Activated CD4-positive, alpha-beta T cell treated with anti-CD3 and anti-CD28 coated beads for 36 hours (primary cell): ENCODE results near the gene RPL26. TPM values are rescaled to one million over a fixed set of nuclear protein-coding genes. Genes with fewer than 3 reads are reported as not detected.

Experiments used
- ATAC-seq: fragments of 200-7000 bp; cut with Tn5 transposase; one replicate; pipeline ENCODE4 v1.10.0; 2021; ENCODE audit warnings: mild to moderate bottlenecking, moderate library complexity
- CTCF ChIA-PET: fragments of 350-600 bp; sonication (Branson Sonifier 250); formaldehyde crosslinking; loops from one replicate; lab custom pipeline; 2021; ENCODE audit warnings: antibody characterized with exemption; lab: Charles Lee
- POLR2A ChIA-PET: fragments of 350-600 bp; sonication (Branson Sonifier 250); formaldehyde crosslinking; loops from one replicate; lab custom pipeline; 2021; ENCODE audit warnings: antibody characterized with exemption, inconsistent platforms; lab: Charles Lee
- DNase-seq: peaks from one replicate; pipeline ENCODE4 v3.0.0-alpha.2; 2020
- H3K27ac Mint-ChIP-seq: one replicate; pipeline ENCODE4 v1.8.0; 2021; ENCODE audit warnings: mixed read lengths
- H3K27me3 Mint-ChIP-seq: one replicate; pipeline ENCODE4 v1.8.0; 2021; ENCODE audit warnings: mixed read lengths
- H3K36me3 Mint-ChIP-seq: one replicate; pipeline ENCODE4 v1.8.0; 2021; ENCODE audit warnings: low read depth, mixed read lengths
- H3K4me1 Mint-ChIP-seq: one replicate; pipeline ENCODE4 v1.8.0; 2021; ENCODE audit warnings: mixed read lengths
- H3K4me3 Mint-ChIP-seq: one replicate; pipeline ENCODE4 v1.8.0; 2021; ENCODE audit warnings: mild to moderate bottlenecking, moderate library complexity, mixed read lengths
- H3K9me3 Mint-ChIP-seq: one replicate; pipeline ENCODE4 v1.8.0; 2021; ENCODE audit warnings: low read depth, mixed read lengths
- intact Hi-C, 2 experiments: fragments of 100-400 bp; cut with DNase I in 1 of 2; cut with micrococcal nuclease in 1 of 2; formaldehyde crosslinking; loops; one replicate each; pipeline versions ENCODE4 v1.14.2 to v1.15.1; 2022 to 2024; cut with DNase I, micrococcal nuclease
- total RNA-seq, 2 experiments: library from RNA; stranded (reverse); gene quantifications; one replicate each; pipeline ENCODE4 v1.2.3, GENCODE V29; 2021

The RPL26 gene
- 1,000 to 10,000 TPM; 3,064 to 3,721 TPM for total RNA-seq

DNA sequence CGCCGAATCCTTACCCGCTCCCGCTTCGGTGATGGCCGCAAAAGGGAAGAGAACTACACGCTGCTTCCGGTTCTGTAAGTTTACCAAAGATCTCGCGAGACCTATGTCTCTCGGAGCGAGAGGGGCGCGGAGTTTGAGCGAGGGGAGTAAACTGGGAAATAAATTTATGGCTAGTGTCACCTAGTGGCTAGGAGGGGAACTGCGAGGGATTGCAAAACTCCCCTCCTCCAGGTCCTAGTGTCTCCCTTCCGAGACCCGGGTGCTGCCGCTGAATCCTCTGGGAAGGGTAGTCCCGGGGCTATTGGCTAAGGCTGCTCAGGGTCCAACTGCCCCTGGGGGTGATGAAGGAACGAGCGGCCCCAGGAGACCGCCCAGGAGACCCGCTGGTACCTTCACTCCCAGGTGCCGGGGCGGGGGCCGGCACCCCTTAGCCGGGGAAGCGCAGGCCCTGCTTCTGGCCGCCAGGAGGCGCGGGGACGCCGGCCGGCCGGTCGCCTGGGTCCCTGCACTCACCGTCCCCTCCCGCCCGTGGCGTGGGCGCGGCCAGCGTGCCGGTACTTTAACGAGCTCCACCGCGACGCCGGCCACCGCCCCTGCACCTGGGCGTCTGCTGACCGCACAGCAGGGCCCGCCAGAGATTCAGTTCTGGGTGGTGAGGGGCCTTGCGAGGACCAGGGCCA is at the start of gene RPL26:
TSS of gene RPL26 (minus strand) at position 51 of the 680 bp plus-strand sequence. CDS start 883 bp downstream, outside the sequence.
- POLR2A ChIA-PET: interaction anchor here (0.6 to 0.9 kb wide), 5 partner anchors 27 to 696 kb away, joined by 3 to 9 read pairs (median 3); partner anchors contain the start of genes CTC1 and TP53
- Mint-ChIP-seq H3K27ac (peak within 1 kb of the TSS; percentile 99), H3K27me3 (no peaks in the 10 kb centered on the region), H3K36me3 (peaks cover 48% of the 10 kb centered on the region), H3K4me1 (peaks cover 50% of the 10 kb centered on the region), H3K9me3 (no peaks in the 10 kb centered on the region), H3K4me3 (peak within 1 kb of the TSS; percentile 100)
- peak; percentile 96 for DNase-seq
- CTCF ChIA-PET: interaction anchor here (0.6 to 1.5 kb wide), 12 partner anchors 9 to 402 kb away, joined by 3 to 9 read pairs (median 4); partner anchors contain the start of gene NDEL1
- ATAC-seq: peak; percentile 92
- intact Hi-C loops: loop anchor here (1.0 to 5.0 kb wide), 18 partner anchors 52 to 1371 kb away; partner anchors contain the start of genes CTC1 (in 2 of the 2), MYH10 (in 2 of the 2), NDEL1 (in 2 of the 2) and PFAS (in 1 of the 2)

GRCh38 chr17:8430966-8431365 is 48.0 kb upstream of the RPL26 start:
- DNase-seq (no peak), ATAC-seq (no peak)
- Mint-ChIP-seq H3K27me3 (no peaks in the 10 kb centered on the region), H3K4me1 (no peaks in the 10 kb centered on the region), H3K27ac (no peak overlapping the region), H3K9me3 (no peaks in the 10 kb centered on the region), H3K36me3 (no peaks in the 10 kb centered on the region), H3K4me3 (no peak overlapping the region)
- intact Hi-C loops: no loop called here
- ChIA-PET POLR2A (interaction anchor here (0.6 kb wide), 1 partner anchor 41 kb away, joined by 7 read pairs; no protein-coding TSS in a partner anchor), CTCF (interaction anchor here (1.9 kb wide), 1 partner anchor 21 kb away, joined by 7 read pairs; no protein-coding TSS in a partner anchor)

DNA sequence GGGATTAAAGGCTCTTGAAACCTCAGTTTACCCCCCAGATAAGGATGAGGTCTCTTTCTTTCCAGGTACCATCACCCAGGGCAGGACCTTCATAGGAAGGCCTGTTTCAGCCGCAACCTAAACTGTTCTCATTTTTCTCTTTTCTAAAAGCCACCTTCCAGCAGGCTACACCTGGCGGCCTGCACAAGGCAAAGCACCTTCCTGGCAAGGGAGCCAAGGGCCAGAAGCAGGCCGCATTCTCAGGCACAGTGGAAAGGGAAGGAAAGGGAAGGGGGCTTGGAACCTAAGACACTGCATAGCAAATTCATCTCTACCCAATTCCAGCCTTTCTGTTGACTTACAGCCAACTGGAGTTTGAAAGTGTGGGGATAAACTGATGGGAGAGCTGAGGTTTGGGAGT is 43.8 kb upstream of the RPL26 start:
- Mint-ChIP-seq H3K36me3 (no peaks in the 10 kb centered on the region), H3K4me3 (no peak overlapping the region), H3K27ac (no peak overlapping the region), H3K9me3 (no peaks in the 10 kb centered on the region), H3K27me3 (peaks cover 9% of the 10 kb centered on the region), H3K4me1 (no peaks in the 10 kb centered on the region)
- POLR2A ChIA-PET: no interaction called here
- CTCF ChIA-PET: interaction anchor here (0.8 kb wide), 1 partner anchor 78 kb away, joined by 4 read pairs; no protein-coding TSS in a partner anchor
- no peak for DNase-seq
- intact Hi-C loops: no loop called here
- no peak for ATAC-seq

GRCh38 chr17:8426094-8426720 is 43.2 kb upstream of the RPL26 start:
- no peak overlapping the region for H3K4me3 Mint-ChIP-seq
- peaks cover 10% of the 10 kb centered on the region for H3K27me3 Mint-ChIP-seq
- ChIA-PET POLR2A (no interaction called here), CTCF (interaction anchor here (1.3 kb wide), 1 partner anchor 16 kb away, joined by 4 read pairs; no protein-coding TSS in a partner anchor)
- DNase-seq: no peak
- H3K4me1 Mint-ChIP-seq: no peaks in the 10 kb centered on the region
- H3K36me3 Mint-ChIP-seq: no peaks in the 10 kb centered on the region
- H3K9me3 Mint-ChIP-seq: no peaks in the 10 kb centered on the region
- ATAC-seq: no peak
- intact Hi-C loops: no loop called here
- H3K27ac Mint-ChIP-seq: no peak overlapping the region

- Mint-ChIP-seq H3K4me1 (peaks cover 2% of the 10 kb centered on the region), H3K27me3 (peaks cover 22% of the 10 kb centered on the region), H3K36me3 (no peaks in the 10 kb centered on the region), H3K9me3 (no peaks in the 10 kb centered on the region), H3K27ac (no peak overlapping the region), H3K4me3 (no peak overlapping the region)
- CTCF ChIA-PET: interaction anchor here (0.9 to 2.4 kb wide), 2 partner anchors 11 to 17 kb away, joined by 5 to 21 read pairs; no protein-coding TSS in a partner anchor
- POLR2A ChIA-PET: no interaction called here
- intact Hi-C loops: no loop called here
- DNase-seq: no peak
- no peak for ATAC-seq
Observed at GRCh38 chr17:8421571-8421970, 38.6 kb upstream of the RPL26 start.

- Mint-ChIP-seq H3K4me1 (peaks cover 2% of the 10 kb centered on the region), H3K27ac (no peak overlapping the region), H3K27me3 (peaks cover 22% of the 10 kb centered on the region), H3K4me3 (no peak overlapping the region), H3K9me3 (no peaks in the 10 kb centered on the region), H3K36me3 (no peaks in the 10 kb centered on the region)
- no peak for ATAC-seq
- intact Hi-C loops: no loop called here
- POLR2A ChIA-PET: interaction anchor here (0.7 kb wide), 1 partner anchor 56 kb away, joined by 3 read pairs; no protein-coding TSS in a partner anchor
- CTCF ChIA-PET: interaction anchor here (1.4 to 2.4 kb wide), 2 partner anchors 10 to 12 kb away, joined by 4 to 21 read pairs; no protein-coding TSS in a partner anchor
- no peak for DNase-seq
Observed at GRCh38 chr17:8420041-8420934, 37.3 kb upstream of the RPL26 start.

- peaks cover 18% of the 10 kb centered on the region for H3K27me3 Mint-ChIP-seq
- H3K4me1 Mint-ChIP-seq: peaks cover 2% of the 10 kb centered on the region
- no peak overlapping the region for H3K27ac Mint-ChIP-seq
- H3K4me3 Mint-ChIP-seq: no peak overlapping the region
- DNase-seq: no peak
- no peaks in the 10 kb centered on the region for H3K36me3 Mint-ChIP-seq
- CTCF ChIA-PET: interaction anchor here (2.4 kb wide), 1 partner anchor 9 kb away, joined by 21 read pairs; no protein-coding TSS in a partner anchor
- intact Hi-C loops: loop anchor here in 1 of 2 experiments (10.0 kb wide), 1 partner anchor 575 kb away; no protein-coding TSS in a partner anchor
- no peak for ATAC-seq
- no peaks in the 10 kb centered on the region for H3K9me3 Mint-ChIP-seq
- POLR2A ChIA-PET: no interaction called here
Observed at GRCh38 chr17:8419305-8419704, 36.3 kb upstream of the RPL26 start.

DNA sequence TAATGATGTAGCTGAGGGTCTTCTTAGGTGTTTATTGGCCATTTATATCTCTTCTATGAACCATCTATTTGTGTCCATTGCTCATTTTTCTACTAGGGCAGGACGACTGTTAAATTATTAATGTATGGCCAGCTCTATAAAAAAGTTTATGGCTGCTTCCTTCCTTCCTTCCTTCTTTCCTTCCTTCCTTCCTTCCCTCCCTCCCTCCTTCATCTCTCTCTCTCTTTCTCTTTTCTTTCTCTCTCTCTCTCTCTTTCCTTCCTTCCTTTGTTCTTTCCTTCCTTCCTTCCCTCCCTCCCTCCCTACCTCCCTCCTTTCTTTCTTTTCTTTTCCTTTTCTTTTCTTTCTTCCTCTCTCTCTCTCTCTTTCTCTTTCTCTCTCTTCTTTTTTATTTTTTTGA is 35.5 kb upstream of the RPL26 start:
- ATAC-seq: no peak
- no peak overlapping the region for H3K27ac Mint-ChIP-seq
- H3K4me3 Mint-ChIP-seq: no peak overlapping the region
- intact Hi-C loops: loop anchor here in 1 of 2 experiments (10.0 kb wide), 1 partner anchor 576 kb away; no protein-coding TSS in a partner anchor
- POLR2A ChIA-PET: no interaction called here
- peaks cover 4% of the 10 kb centered on the region for H3K4me1 Mint-ChIP-seq
- no peaks in the 10 kb centered on the region for H3K36me3 Mint-ChIP-seq
- peaks cover 18% of the 10 kb centered on the region for H3K27me3 Mint-ChIP-seq
- H3K9me3 Mint-ChIP-seq: no peaks in the 10 kb centered on the region
- no peak for DNase-seq
- CTCF ChIA-PET: no interaction called here

- Mint-ChIP-seq H3K4me3 (no peak overlapping the region), H3K27ac (no peak overlapping the region), H3K4me1 (peaks cover 10% of the 10 kb centered on the region), H3K27me3 (peaks cover 18% of the 10 kb centered on the region), H3K36me3 (no peaks in the 10 kb centered on the region), H3K9me3 (no peaks in the 10 kb centered on the region)
- POLR2A ChIA-PET: no interaction called here
- ATAC-seq: no peak
- CTCF ChIA-PET: no interaction called here
- intact Hi-C loops: loop anchor here in 1 of 2 experiments (10.0 kb wide), 1 partner anchor 577 kb away; no protein-coding TSS in a partner anchor
- no peak for DNase-seq
Observed at GRCh38 chr17:8417806-8418205, 34.8 kb upstream of the RPL26 start.

DNA sequence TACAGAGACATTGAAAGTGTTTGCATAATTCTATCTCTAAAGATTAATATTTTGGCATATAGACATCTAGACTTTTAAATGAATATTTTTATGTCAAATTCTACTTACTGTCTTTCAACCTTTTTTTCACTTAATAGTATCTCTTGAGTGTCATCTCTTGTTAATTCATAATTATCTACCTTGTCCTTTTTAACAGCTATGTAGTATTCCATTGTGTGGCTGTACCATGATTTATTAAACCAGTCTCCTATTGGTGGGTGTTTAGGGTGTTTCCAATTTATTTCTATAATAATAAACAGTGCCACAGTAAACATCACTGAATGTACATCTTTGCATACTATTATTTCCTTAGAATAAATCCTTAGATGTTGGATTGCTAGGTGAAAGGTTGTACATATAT is 30.9 kb upstream of the RPL26 start:
- POLR2A ChIA-PET: no interaction called here
- H3K27me3 Mint-ChIP-seq: peaks cover 7% of the 10 kb centered on the region
- no peaks in the 10 kb centered on the region for H3K36me3 Mint-ChIP-seq
- peaks cover 16% of the 10 kb centered on the region for H3K4me1 Mint-ChIP-seq
- no peak overlapping the region for H3K4me3 Mint-ChIP-seq
- CTCF ChIA-PET: no interaction called here
- H3K9me3 Mint-ChIP-seq: no peaks in the 10 kb centered on the region
- ATAC-seq (no peak), DNase-seq (no peak)
- intact Hi-C loops: loop anchor here in 1 of 2 experiments (10.0 kb wide), 1 partner anchor 581 kb away; no protein-coding TSS in a partner anchor
- no peak overlapping the region for H3K27ac Mint-ChIP-seq
